Measurements from ENCODE around the gene PYM1.

Gene PYM1

GRCh38 chr12:55972911-55973598 lies 45.4 kb upstream of the PYM1 start:
- Histone ChIP-seq H3K79me2 (ENCODE audit: insufficient read depth, low read length) (peaks cover 36% of the 10 kb centered on the region), H4K20me1 (ENCODE audit: low read depth, low read length) (no peaks in the 10 kb centered on the region), H3K27me3 (ENCODE audit: low read length) (no peaks in the 10 kb centered on the region), H3K36me3 (ENCODE audit: low read length) (peaks cover 8% of the 10 kb centered on the region; the same call in 1 of the 2 replicates), H3F3A (ENCODE audit: insufficient read depth) (peaks cover 13% of the 10 kb centered on the region; the same call in 1 of the 2 replicates), H3K4me3 (ENCODE audit: insufficient read depth, low read length, poor library complexity, severe bottlenecking) (peak overlapping the region; percentile 70), H3K9me3 (ENCODE audit: insufficient read depth, low read length) (no peaks in the 10 kb centered on the region), H3K9ac (ENCODE audit: low read length) (peak overlapping the region; percentile 60), H3K9me2 (replicated peaks; ENCODE audit: insufficient read depth, low read length) (no peaks in the 10 kb centered on the region), H2AFZ (ENCODE audit: low read depth, low read length, severe bottlenecking) (no peak overlapping the region), H3K4me2 (ENCODE audit: low read depth, low read length, poor library complexity, severe bottlenecking) (peak overlapping the region; percentile 63), H3K27ac (ENCODE audit: low read depth, low read length) (peak overlapping the region; percentile 46)
- no peak for TF ChIP-seq EZH2phosphoT487 (conservative IDR thresholded peaks at IDR 0.05; ENCODE audit: low read length)

- H3K4me2 ChIP-seq (ENCODE audit: low read depth, low read length, poor library complexity, severe bottlenecking): peak overlapping the region; percentile 63
- H4K20me1 ChIP-seq (ENCODE audit: low read depth, low read length): no peaks in the 10 kb centered on the region
- H3K27ac ChIP-seq (ENCODE audit: low read depth, low read length): peak overlapping the region; percentile 46
- peaks cover 13% of the 10 kb centered on the region; the same call in 1 of the 2 replicates for H3F3A ChIP-seq (ENCODE audit: insufficient read depth)
- no peak for TF ChIP-seq CTCF (IDR thresholded peaks at IDR 0.05; ENCODE audit: insufficient read depth, low read length, poor library complexity, severe bottlenecking)
- no peak for TF ChIP-seq EZH2phosphoT487 (conservative IDR thresholded peaks at IDR 0.05; ENCODE audit: low read length)
- peaks cover 10% of the 10 kb centered on the region; the same call in 1 of the 2 replicates for H3K36me3 ChIP-seq (ENCODE audit: low read length)
- H3K9ac ChIP-seq (ENCODE audit: low read length): peak overlapping the region; percentile 60; the same call in 1 of the 2 replicates
- H2AFZ ChIP-seq (ENCODE audit: low read depth, low read length, severe bottlenecking): no peak overlapping the region
- H3K9me2 ChIP-seq (replicated peaks; ENCODE audit: insufficient read depth, low read length): no peaks in the 10 kb centered on the region
- no peaks in the 10 kb centered on the region for H3K9me3 ChIP-seq (ENCODE audit: insufficient read depth, low read length)
- peaks cover 42% of the 10 kb centered on the region for H3K79me2 ChIP-seq (ENCODE audit: insufficient read depth, low read length)
- peak overlapping the region; percentile 70 for H3K4me3 ChIP-seq (ENCODE audit: insufficient read depth, low read length, poor library complexity, severe bottlenecking)
- H3K27me3 ChIP-seq (ENCODE audit: low read length): no peaks in the 10 kb centered on the region
Observed at GRCh38 chr12:55972456-55972855, 44.8 kb upstream of the PYM1 start.

DNA sequence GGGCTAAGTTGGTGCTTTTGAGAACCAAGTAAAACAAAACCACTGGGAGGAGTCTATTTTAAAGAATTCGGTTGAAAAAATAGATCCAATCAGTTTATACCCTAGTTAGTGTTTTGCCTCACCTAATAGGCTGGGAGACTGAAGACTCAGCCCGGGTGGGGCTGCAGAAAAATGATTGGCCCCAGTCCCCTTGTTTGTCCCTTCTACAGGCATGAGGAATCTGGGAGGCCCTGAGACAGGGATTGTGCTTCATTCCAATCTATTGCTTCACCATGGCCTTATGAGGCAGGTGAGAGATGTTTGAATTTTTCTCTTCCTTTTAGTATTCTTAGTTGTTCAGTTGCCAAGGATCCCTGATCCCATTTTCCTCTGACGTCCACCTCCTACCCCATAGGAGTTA lies 44.3 kb upstream of the PYM1 start:
- H3K79me2 ChIP-seq (ENCODE audit: insufficient read depth, low read length): peaks cover 45% of the 10 kb centered on the region
- no peak overlapping the region for H3K9ac ChIP-seq (ENCODE audit: low read length)

More for the DNA sequence above, 44.3 kb upstream of the PYM1 start:
- Histone ChIP-seq H3F3A (ENCODE audit: insufficient read depth) (peaks cover 13% of the 10 kb centered on the region; the same call in 1 of the 2 replicates), H3K9me2 (replicated peaks; ENCODE audit: insufficient read depth, low read length) (no peaks in the 10 kb centered on the region), H3K36me3 (ENCODE audit: low read length) (peaks cover 10% of the 10 kb centered on the region; the same call in 1 of the 2 replicates), H2AFZ (ENCODE audit: low read depth, low read length, severe bottlenecking) (no peak overlapping the region), H3K4me3 (ENCODE audit: insufficient read depth, low read length, poor library complexity, severe bottlenecking) (peak overlapping the region; percentile 70), H3K4me2 (ENCODE audit: low read depth, low read length, poor library complexity, severe bottlenecking) (peak overlapping the region; percentile 63), H3K9me3 (ENCODE audit: insufficient read depth, low read length) (no peaks in the 10 kb centered on the region), H4K20me1 (ENCODE audit: low read depth, low read length) (no peaks in the 10 kb centered on the region), H3K27me3 (ENCODE audit: low read length) (no peaks in the 10 kb centered on the region), H3K27ac (ENCODE audit: low read depth, low read length) (peak overlapping the region; percentile 46; the same call in 1 of the 2 replicates)
- TF ChIP-seq EZH2phosphoT487 (conservative IDR thresholded peaks at IDR 0.05; ENCODE audit: low read length) (no peak), CTCF (IDR thresholded peaks at IDR 0.05; ENCODE audit: insufficient read depth, low read length, poor library complexity, severe bottlenecking) (no peak)

All from SU-DHL-6 (cell line).